Testis (tissue), 2 donors: ENCODE data around the gene COL11A2.

Source experiments
- CTCF ChIP-seq, 3 experiments: fragments of 450-650 bp in 2 of 3; fragments of 200-600 bp in 1 of 3; sonication (generic) in 1 of 3; IDR thresholded peaks; one replicate each; pipeline ENCODE4 v1.5.1; 2016 to 2019; ENCODE audit warnings: antibody characterized with exemption in 3 of 3, mild to moderate bottlenecking in 2 of 3, moderate library complexity in 1 of 3
- POLR2A ChIP-seq: fragments of 450-650 bp; IDR thresholded peaks from one replicate; pipeline ENCODE4 v1.6.1; 2017; ENCODE audit warnings: antibody characterized with exemption, mild to moderate bottlenecking, moderate library complexity

GRCh38 chr6:33160728-33161344 lies 31.4 kb downstream of the COL11A2 start:
- TF ChIP-seq CTCF (IDR thresholded peaks at IDR 0.05): no peak
- no peak for TF ChIP-seq POLR2A
